22Rv1 (cell line): ENCODE data around the gene PCCA.
A peak's percentile ranks its signal among the peaks of the same experiment; 100 is the strongest.

Experiments
- H3K27ac ChIP-seq: fragments of 450-650 bp; 2 replicates; pipeline ENCODE4 v1.5.1; 2017
- CTCF ChIP-seq: fragments of 450-650 bp; IDR thresholded peaks from 2 replicates; pipeline ENCODE4 v1.5.1; 2017; ENCODE audit warnings: mild to moderate bottlenecking
- ZFX ChIP-seq: fragments of 450-650 bp; IDR thresholded peaks from 2 replicates; pipeline ENCODE4 v1.6.1; 2017; ENCODE audit warnings: antibody characterized with exemption, borderline replicate concordance

Gene PCCA

GRCh38 chr13:100234006-100234405 is 145.1 kb downstream of the PCCA start:
- no peak overlapping the region for H3K27ac ChIP-seq
- TF ChIP-seq ZFX (no peak), CTCF (no peak)

- H3K27ac ChIP-seq, result no peak overlapping the region
- no peak for TF ChIP-seq ZFX
- TF ChIP-seq CTCF, result no peak
Measured at GRCh38 chr13:100234524-100235136, 145.7 kb downstream of the PCCA start.

- TF ChIP-seq CTCF (peak; percentile 76), ZFX (no peak)
- H3K27ac ChIP-seq, result no peak overlapping the region
Measured at GRCh38 chr13:100235311-100235901, 146.5 kb downstream of the PCCA start.

- TF ChIP-seq CTCF, result no peak
- no peak for TF ChIP-seq ZFX
- no peak overlapping the region for H3K27ac ChIP-seq
Measured at GRCh38 chr13:100240109-100240779, 151.4 kb downstream of the PCCA start.

- no peak for TF ChIP-seq ZFX
- no peak for TF ChIP-seq CTCF
- no peak overlapping the region for H3K27ac ChIP-seq
Measured at GRCh38 chr13:100244431-100244830, 155.5 kb downstream of the PCCA start.

- no peak for TF ChIP-seq ZFX
- no peak overlapping the region for H3K27ac ChIP-seq
Measured at GRCh38 chr13:100245104-100245503, 156.2 kb downstream of the PCCA start.

GRCh38 chr13:100247937-100248336 is 159.0 kb downstream of the PCCA start:
- H3K27ac ChIP-seq, result no peak overlapping the region
- TF ChIP-seq ZFX (no peak), CTCF (no peak)
